Stimulated activated CD4-positive, alpha-beta T cell treated with anti-CD3 and anti-CD28 coated beads, Interleukin-12 subunit alpha, Interleukin-12 subunit beta, amount 100 ng/mL, for 48 hours (primary cell): ENCODE measurements around the gene INPP1.

ENCODE experiments used
- DNase-seq, 3 donors: peaks; one replicate each; pipeline ENCODE4 v3.0.0-alpha.2; 2020; ENCODE audit warnings: low read depth in 2 of 3, low spot score in 1 of 3

The INPP1 gene

GRCh38 chr2:190407662-190408537 lies 64.5 kb downstream of the INPP1 start, which contains the start of gene MFSD6:
MFSD6 (plus strand) TSS chr2:190408355; CDS start chr2:190436030, 27,675 bp downstream.
- DNase-seq: peak in 2 of 3 donors; percentile 25 to 50

DNA sequence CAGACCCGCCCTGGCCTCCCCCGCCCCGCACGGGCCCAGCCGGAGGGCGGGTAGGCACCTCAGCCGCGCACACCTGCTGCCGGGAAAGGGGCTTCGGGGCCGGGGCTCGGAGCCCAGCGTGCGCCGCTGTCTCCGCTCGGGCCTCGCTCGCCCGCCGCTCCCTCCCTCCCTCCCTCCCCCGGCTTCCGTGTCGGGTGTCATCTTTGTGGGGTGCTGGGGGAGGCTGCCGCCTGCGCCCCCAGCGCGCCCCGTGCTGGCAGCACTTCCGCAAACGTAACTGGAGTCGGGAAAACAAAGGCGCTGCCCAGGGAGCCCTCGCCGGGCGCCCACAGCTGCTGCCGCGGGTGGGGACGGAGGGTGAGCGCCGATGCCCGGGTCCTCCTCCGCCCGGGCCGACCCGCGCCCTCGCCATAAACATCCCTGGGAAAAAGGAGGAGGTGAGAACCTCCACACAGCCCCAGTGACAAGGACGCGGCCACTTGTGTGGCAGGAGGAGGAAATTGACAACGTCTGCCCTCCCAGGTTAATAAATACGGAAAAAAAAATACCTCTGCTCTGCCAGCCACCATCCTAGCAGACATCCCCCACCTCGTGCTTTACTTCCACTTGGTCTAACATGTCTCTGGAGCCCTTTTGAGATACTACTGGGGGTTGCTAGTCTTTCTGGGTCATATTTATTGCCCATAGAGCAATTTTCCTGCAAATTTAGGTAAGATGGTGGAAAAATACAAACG lies 65.3 kb downstream of the INPP1 start:
- DNase-seq: peak; percentile 34 to 62 (median 46)

- DNase-seq: no peak
These were observed 66.2 kb downstream of the INPP1 start for GRCh38 chr2:190409616-190410015.

- DNase-seq: no peak
These were observed 66.8 kb downstream of the INPP1 start for GRCh38 chr2:190410166-190410565.

- DNase-seq: no peak
These were observed 69.6 kb downstream of the INPP1 start for GRCh38 chr2:190412966-190413365.

GRCh38 chr2:190413421-190413820 lies 70.0 kb downstream of the INPP1 start:
- DNase-seq: no peak

GRCh38 chr2:190415251-190415650 lies 71.9 kb downstream of the INPP1 start:
- DNase-seq: no peak

- no peak for DNase-seq
These were observed 72.7 kb downstream of the INPP1 start for GRCh38 chr2:190415794-190416775.

DNA sequence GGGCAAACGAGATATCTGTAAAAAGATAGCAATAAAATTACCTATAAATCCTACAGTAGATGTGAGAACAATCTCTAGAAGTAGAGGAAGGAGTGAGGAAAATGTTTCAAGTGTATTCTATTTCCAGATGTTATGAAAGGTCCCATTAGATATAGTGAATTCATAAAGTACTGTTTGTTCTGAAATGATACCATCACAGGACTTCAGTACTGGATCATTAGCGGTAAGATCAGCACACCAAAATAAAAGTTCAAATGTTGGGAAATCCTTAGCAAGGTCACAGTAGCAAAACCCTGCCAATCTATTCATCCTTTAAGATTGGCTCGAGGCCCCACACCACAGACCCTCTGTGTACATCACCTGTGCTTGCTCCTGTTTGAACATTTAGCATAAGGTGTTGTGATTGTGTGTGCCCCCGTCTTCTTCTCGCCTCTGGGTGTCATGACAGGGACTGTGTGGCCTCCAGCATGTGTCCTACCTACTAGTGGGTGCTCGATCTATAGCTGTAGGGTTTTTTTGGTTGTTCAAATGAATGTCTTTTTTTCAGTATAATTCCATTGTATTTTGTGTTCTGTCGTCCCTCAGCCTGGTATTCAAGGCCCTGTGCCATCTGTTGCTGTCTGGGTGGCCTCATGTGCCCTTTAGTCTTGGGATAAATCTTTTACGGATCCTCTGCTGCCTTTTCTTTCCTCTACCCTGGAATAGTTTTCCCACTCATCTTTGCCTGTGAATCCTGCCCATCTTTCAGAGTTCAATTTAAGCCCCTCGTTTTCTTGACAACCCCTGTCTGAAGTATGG lies 73.9 kb downstream of the INPP1 start:
- no peak for DNase-seq

GRCh38 chr2:190418727-190419126 lies 75.3 kb downstream of the INPP1 start:
- DNase-seq: no peak

DNA sequence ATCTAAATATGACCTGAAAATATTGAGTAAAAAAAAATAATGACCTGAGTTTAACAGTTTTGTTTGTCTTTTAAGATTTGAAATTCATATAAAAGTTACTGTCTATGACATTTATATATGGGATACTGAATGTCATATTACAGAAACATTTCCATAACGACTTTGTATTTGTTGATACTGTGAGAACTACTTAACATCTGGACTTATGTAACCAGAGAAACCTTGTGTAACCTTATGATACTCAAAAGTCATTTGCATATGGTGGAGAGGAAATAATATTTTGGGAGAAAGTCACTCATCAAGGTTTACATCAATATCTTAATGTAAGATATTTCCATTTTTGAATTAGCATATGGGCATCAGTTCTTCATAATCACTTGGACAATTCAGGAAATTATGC lies 77.4 kb downstream of the INPP1 start:
- no peak for DNase-seq
